Middle frontal gyrus (tissue), 1 donor: ENCODE data around the gene ACOT7.
A peak's percentile ranks its signal among the peaks of the same experiment; 100 is the strongest.
"Not testable (repeated sequence)": the region's sequence is repeated elsewhere in the genome, so short reads cannot be mapped to it uniquely, and the experiment has no call there.

Experiments
- DNase-seq: peaks from one replicate; pipeline ENCODE4 v3.0.0-alpha.2; 2015; ENCODE audit warnings: low spot score; ENCODE audit errors: extremely low spot score

Gene ACOT7

GRCh38 chr1:6363085-6363884 is 30.3 kb downstream of the ACOT7 start:
- not testable (repeated sequence) for DNase-seq

GRCh38 chr1:6361124-6361775 is 32.3 kb downstream of the ACOT7 start:
- no peak for DNase-seq

- DNase-seq = no peak
These were observed 33.0 kb downstream of the ACOT7 start for GRCh38 chr1:6360517-6361070.

- no peak for DNase-seq
These were observed 33.5 kb downstream of the ACOT7 start for GRCh38 chr1:6360117-6360496.

GRCh38 chr1:6359216-6360116 is 34.1 kb downstream of the ACOT7 start:
- no peak for DNase-seq

- DNase-seq = peak; percentile 24
These were observed 34.8 kb downstream of the ACOT7 start for GRCh38 chr1:6358757-6359201.

- DNase-seq = no peak
These were observed 35.4 kb downstream of the ACOT7 start for GRCh38 chr1:6358144-6358624.

- no peak for DNase-seq
These were observed 36.2 kb downstream of the ACOT7 start for GRCh38 chr1:6357243-6357936.

- no peak for DNase-seq
These were observed 37.9 kb downstream of the ACOT7 start for GRCh38 chr1:6355621-6356020.

- DNase-seq = no peak
These were observed 38.8 kb downstream of the ACOT7 start for GRCh38 chr1:6354659-6355317.

GRCh38 chr1:6353955-6354658 is 39.5 kb downstream of the ACOT7 start:
- DNase-seq = no peak

GRCh38 chr1:6353619-6353954 is 40.0 kb downstream of the ACOT7 start:
- DNase-seq = no peak

GRCh38 chr1:6352138-6352563 is 41.4 kb downstream of the ACOT7 start:
- DNase-seq = no peak

GRCh38 chr1:6351480-6352137 is 42.0 kb downstream of the ACOT7 start:
- DNase-seq = no peak

- no peak for DNase-seq
These were observed 43.0 kb downstream of the ACOT7 start for GRCh38 chr1:6350416-6351088.

- no peak for DNase-seq
These were observed 44.2 kb downstream of the ACOT7 start for GRCh38 chr1:6349254-6349943.

- DNase-seq = no peak
These were observed 44.9 kb downstream of the ACOT7 start for GRCh38 chr1:6348511-6349191.
